ENCODE data around the gene FZD4.

- TF ChIP-seq, protein P1, sequence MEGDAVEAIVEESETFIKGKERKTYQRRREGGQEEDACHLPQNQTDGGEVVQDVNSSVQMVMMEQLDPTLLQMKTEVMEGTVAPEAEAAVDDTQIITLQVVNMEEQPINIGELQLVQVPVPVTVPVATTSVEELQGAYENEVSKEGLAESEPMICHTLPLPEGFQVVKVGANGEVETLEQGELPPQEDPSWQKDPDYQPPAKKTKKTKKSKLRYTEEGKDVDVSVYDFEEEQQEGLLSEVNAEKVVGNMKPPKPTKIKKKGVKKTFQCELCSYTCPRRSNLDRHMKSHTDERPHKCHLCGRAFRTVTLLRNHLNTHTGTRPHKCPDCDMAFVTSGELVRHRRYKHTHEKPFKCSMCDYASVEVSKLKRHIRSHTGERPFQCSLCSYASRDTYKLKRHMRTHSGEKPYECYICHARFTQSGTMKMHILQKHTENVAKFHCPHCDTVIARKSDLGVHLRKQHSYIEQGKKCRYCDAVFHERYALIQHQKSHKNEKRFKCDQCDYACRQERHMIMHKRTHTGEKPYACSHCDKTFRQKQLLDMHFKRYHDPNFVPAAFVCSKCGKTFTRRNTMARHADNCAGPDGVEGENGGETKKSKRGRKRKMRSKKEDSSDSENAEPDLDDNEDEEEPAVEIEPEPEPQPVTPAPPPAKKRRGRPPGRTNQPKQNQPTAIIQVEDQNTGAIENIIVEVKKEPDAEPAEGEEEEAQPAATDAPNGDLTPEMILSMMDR (IDR thresholded peaks at IDR 0.05) = no peak
- TF ChIP-seq POLR2A (IDR thresholded peaks at IDR 0.05) = no peak
Measured at GRCh38 chr11:86941871-86942599, 13.2 kb downstream of the FZD4 start.

All from testis (tissue), 2 donors.